CD4-positive, alpha-beta T cell treated with Interleukin-10 for 1 hour (primary cell): ENCODE measurements around the gene GORAB.
A peak's percentile ranks its signal among the peaks of the same experiment; 100 is the strongest.

Source experiments
- DNase-seq: peaks from one replicate; pipeline ENCODE4 v3.0.0-alpha.2; 2020

GORAB gene

GRCh38 chr1:170531758-170532657 lies at the start of gene GORAB:
TSS of gene GORAB (plus strand) at chr1:170532166. CDS start at chr1:170532224, 58 bp downstream.
- DNase-seq, result peak; percentile 88

DNA sequence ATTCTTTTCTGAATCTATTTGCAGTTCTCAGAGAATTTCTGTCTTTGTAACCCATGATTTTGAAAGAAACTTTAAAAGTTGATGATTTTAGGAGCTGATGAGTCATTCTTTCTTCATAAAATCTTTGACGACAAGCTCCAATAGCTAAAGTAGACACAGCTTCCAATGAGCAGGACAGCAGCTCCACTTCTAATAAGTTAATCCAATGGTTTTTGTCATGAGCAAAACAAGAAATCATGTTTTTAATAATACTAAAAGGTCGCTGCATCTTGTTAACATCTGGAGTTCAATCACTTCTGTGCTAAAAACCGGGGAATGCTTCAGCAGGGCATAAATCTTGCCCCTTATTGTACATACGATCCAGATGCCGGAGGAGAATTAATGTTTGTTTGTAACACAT lies 48.9 kb upstream of the GORAB start:
- DNase-seq, result no peak

GRCh38 chr1:170487503-170487902 lies 44.5 kb upstream of the GORAB start:
- no peak for DNase-seq

DNA sequence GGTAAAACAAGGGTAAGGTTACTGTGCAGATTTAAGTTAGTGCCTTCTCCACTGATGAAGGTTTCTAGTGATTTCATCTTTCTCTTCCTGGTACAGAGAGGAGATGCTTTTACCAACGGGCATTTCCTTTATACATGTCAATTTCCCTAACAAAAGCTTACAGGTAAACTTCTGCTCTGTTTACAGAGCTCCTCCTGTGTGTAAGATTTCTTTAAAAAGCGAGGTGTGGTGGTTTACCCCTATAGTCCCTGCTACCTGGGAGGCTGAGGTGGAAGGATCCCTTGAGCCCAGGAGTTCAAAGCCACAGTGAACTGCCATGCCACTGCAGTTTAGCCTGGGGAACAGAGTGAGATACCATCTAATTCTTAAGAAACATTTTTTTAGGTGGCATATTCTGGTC lies 40.7 kb upstream of the GORAB start:
- DNase-seq, result no peak

- no peak for DNase-seq
These were observed 37.6 kb upstream of the GORAB start for GRCh38 chr1:170494369-170494768.

GRCh38 chr1:170495006-170495405 lies 37.0 kb upstream of the GORAB start:
- no peak for DNase-seq

DNA sequence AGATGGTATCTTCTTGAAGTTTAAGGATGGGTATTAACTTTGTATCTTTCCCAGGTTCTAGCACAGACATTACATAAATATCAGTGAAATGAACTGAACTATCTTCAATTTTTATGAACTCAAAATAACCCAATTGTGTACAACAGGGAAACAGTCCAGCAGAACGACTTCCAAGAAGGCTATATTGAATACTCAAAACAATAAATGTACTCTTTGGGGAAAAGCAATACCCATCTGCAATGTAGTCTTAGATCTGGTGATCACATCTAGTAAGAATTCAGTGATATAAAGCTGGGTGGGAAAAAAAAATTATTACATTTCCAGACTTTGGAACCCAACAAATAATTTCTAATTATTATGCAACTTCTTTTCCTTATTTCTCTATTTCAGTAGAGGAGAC lies 33.1 kb upstream of the GORAB start:
- DNase-seq, result no peak

GRCh38 chr1:170503665-170504064 lies 28.3 kb upstream of the GORAB start:
- no peak for DNase-seq

- DNase-seq, result no peak
These were observed 21.8 kb upstream of the GORAB start for GRCh38 chr1:170510163-170510562.

- no peak for DNase-seq
These were observed 20.9 kb upstream of the GORAB start for GRCh38 chr1:170511038-170511437.

- no peak for DNase-seq
These were observed 18.8 kb upstream of the GORAB start for GRCh38 chr1:170513138-170513537.

DNA sequence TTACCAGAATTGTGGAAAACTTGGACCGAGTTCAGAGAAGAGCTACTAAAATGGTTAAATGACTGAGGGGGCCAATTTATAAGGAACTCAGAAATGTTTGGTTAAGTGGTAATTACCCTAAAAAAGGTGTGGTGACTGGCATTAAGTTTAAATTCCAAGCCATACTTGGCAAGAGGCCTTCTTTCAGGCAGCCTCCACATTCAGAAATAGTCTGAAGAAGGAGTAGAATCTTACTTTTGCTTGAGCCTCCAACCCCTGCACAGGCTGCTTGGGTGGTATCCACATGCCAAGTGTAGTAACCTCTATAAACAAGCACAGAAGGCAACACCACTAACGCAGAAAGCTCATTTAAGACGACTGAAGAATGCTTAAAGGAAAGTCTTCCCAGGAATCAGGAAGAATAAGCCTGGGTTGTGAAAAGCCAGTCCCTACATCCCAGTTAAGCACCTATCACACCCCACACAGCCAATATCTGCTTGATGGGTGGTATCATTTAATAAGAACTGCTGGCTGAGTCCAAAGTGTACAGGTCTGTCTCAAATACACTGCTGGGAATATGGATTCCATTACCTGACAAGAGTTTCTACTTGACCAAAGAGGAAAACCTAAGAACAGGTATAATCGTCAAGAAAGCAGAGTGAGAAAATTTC lies 13.7 kb upstream of the GORAB start:
- no peak for DNase-seq

GRCh38 chr1:170518965-170519364 lies 13.0 kb upstream of the GORAB start:
- no peak for DNase-seq

- DNase-seq, result no peak
These were observed 11.4 kb upstream of the GORAB start for GRCh38 chr1:170520601-170521000.

GRCh38 chr1:170521818-170522217 lies 10.1 kb upstream of the GORAB start:
- no peak for DNase-seq

DNA sequence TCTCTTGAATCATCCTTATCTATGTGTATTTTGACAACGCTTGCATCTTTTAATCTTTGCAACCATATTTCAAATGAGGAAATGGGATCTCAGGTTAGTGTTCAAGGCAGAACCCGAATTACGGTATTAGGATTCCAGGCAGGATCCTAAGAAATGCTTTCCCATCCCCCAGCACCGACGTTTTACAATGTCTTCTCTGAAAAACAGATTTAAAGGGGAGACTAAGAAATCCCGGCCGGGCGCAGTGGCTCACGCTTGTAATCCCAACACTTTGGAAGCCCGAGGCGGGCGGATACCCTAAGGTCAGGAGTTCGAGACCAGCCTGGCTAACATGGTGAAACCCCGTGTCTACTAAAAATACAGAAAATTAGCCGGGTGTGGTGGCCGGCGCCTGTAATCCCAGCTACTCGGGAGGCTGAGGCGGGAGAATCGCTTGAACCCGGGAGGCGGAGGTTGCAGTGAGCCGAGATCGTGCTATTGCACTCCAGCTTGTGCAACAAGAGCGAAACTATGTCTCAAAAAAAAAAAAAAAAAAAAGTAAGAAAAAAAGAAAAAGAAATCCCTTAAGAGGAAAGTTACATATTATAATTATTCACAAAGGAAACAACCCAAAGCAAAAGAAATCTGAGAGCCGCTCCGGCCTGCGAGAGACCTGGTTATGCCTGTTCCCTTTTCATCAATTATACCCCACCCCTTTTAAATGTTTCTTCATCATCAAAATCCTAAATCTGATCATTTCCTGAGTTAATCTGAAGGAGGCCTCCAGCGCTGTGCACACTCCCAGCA lies 801 bp upstream of the GORAB start:
- DNase-seq, result peak; percentile 10

DNA sequence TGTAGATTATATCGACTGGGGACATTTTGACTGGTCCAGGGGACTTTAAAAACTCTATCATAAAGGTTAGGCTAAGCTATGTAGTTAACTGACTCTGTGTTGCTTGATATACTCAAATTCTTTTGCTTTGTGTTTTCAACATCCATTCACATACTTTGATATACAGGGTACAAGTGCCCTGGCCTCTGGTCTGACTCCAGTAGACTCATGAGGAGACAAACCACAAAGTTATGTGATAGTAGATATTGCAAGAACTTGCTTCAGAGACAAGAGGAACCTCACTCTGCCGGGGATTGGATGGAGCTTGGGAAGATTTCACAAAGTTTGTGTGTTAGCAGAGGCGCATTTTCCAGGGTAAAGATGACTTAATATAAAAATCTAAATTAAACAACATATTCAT lies 1.3 kb downstream of the GORAB start:
- no peak for DNase-seq

DNA sequence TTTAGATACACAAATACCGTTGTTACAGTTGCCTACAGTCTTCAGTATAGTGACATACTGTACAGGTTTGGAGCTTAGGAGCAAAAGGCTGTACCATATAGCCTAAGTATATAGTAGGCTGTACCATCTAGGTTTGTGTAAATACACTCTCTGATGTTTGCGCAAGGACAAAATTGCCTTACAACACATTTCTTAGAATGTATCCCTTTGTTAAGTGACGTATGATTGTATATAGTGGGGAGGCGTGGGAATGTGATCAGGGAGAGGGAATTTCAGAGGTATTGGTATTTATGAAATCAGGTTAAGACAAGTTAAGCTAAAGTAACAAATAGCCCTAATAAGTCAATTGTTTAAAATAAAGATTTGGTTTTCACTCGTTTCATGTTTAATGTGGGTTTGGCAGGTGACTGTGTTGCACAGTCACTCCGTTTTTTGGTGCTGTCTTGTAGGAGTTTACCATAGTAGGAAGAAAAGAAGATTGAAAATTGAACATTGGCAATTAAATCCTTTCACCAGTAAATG lies 2.7 kb downstream of the GORAB start:
- no peak for DNase-seq

DNA sequence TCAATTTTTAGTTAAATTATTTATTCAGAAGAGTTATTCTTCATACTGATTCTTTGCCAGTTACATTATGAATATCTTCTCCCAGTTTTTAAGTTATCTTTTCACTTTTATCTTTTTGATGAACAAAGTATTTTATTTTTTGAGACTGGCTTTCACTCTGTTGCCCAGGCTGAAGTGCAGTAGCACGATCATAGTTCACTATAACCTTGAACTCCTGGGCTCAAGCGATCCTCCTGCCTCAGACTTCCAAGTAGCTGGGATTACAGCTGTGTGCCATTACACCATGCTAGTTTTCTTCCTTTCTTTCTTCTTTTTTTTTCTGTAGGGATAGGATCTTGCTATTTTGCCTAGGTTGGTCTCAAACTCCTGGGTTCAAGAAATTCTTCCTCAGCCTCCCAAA lies 3.5 kb downstream of the GORAB start:
- DNase-seq, result no peak

DNA sequence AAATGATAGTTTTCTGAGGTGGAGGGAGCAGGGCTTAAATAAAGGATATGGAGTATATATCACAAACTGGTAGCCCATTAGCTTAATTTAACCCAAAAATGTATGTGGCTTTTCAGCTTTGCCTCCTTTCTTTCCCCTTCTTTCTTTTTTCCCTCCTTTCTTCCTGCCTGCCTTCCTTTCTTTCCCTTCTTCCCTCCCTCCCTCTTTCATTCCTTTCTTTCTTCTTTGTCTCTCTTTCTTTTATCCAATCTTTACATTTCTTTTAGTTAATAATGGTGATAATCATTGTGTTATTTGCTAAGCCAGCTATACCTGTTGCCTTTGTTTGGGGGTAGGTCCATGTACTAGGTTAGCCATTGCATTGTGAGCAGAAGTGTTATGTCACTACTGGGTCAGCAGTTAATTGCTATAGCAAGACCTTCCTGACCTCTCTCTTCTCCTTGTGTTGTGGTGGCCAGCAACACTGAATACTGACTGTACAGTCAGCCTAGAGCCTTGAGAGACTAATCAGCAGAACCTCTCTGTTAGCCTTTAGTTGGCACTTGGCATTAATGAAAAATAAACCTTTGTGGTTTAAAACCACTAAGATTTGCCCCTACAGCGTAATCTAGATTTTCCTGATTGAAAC lies 5.1 kb downstream of the GORAB start:
- DNase-seq, result no peak

GRCh38 chr1:170537798-170538503 lies 6.0 kb downstream of the GORAB start:
- no peak for DNase-seq

GRCh38 chr1:170538687-170539086 lies 6.7 kb downstream of the GORAB start:
- DNase-seq, result no peak
